HG03460 (cell line): ENCODE measurements around the gene BAIAP2.

Source experiments
- ATAC-seq: cut with Tn5 transposase; IDR thresholded peaks from one replicate; pipeline ENCODE4 v1.9.1; 2021; ENCODE audit not compliant: unreplicated experiment

BAIAP2 gene

GRCh38 chr17:81034779-81035520 is at the start of gene BAIAP2:
Gene BAIAP2, plus strand, starts transcription at chr17:81035151. Its CDS starts 104 bp downstream, at chr17:81035255.
- peak; percentile 55 for ATAC-seq

- no peak for ATAC-seq
Observed at GRCh38 chr17:80986046-80986445, 48.9 kb upstream of the BAIAP2 start.

DNA sequence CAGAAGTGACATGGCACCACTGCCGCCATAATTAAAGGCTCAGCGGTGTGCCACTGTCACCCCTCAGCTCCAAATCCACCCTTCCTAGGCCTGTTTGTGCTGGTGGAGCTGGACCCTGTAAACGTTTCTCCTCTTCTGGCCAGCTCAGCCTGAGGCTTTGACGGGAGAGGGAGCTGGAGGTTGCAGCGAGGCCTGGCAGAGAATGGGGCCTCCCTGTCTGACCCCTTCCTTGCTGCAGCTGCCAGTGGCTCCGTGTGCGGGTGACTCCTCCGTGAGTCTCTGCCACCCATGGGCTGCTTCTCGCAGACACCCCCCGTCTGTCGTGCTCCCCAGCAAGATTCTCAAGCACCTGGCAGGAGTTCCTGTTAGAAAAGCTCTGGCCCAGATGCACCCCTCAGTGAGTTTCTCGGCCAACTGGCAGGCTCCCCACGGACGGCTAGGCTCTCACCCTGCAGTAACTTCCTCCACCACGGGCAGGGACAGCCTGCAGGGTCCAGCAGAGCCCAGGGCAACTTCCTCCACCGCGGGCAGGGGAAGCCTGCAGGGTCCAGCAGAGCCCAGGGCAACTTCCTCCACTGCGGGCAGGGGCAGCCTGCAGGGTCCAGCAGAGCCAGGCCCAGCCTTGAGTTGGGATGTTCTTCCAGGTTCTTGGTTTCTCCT is 48.0 kb upstream of the BAIAP2 start:
- ATAC-seq = no peak

DNA sequence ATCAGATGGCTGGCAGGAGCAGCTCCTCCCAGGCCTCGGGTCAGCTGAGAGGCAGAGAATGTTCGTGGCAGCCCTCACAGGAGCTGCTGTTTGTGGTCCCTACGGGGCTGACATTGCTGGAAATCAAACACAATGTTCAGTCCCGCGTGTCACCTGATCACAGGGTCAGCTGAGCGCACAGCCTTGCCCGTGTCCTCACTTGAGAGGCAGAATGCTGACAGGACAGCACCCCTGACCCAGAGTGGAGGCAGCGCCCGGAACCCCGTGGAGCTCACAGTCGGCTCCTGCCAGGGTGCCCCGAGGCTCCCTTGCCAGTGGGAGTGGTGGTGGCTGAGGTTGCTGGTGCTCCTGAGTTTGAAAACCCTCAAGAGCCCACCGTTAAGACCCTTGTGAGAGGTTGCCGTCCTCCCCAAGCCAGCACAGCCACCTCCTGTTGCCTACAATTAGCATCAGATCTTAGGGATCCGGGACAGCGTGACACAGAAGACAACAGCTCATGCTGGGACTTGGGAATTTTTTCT is 47.0 kb upstream of the BAIAP2 start:
- no peak for ATAC-seq

GRCh38 chr17:80989586-80989913 is 45.4 kb upstream of the BAIAP2 start:
- no peak for ATAC-seq

DNA sequence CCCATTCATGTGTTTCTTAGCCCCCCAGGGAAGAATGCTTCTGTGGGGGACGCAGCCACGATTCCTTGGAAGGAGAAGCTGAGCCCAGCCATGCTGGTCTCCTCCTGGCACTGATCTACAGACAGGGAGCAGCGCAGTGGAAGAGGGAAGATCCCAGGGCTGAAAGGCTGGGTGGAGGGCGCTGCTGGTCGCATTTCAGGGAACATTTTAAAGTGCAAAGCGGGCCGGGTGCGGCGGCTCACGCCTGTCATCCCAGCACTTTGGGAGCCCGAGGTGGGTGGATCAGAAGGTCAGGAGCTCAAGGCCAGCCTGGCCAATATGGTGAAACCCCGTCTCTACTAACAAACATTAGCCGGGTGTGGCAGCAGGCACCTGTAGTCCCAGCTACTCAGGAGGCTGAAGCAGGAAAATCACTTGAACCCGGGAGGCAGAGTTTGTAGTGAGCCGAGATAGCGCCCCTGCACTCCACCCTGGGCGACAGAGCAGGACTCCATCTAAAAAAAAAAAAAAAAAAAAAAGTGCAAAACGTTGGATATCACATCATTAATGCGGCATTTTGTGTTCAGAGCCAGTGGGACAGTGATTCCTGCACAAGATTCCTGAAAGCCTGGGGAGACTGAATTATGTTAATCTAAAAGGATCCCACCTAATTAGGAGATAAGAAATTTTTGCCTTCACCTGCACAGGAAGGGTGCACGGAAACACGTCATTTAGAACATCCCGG is 43.9 kb upstream of the BAIAP2 start:
- no peak for ATAC-seq

- ATAC-seq = no peak
Observed at GRCh38 chr17:80991645-80992076, 43.3 kb upstream of the BAIAP2 start, which contains the start of gene CHMP6. Gene CHMP6, plus strand, starts transcription at chr17:80991841. Its CDS starts 78 bp downstream, at chr17:80991919.

- no peak for ATAC-seq
Observed at GRCh38 chr17:80992077-80992947, 42.6 kb upstream of the BAIAP2 start.

- no peak for ATAC-seq
Observed at GRCh38 chr17:80992948-80993624, 41.9 kb upstream of the BAIAP2 start.

DNA sequence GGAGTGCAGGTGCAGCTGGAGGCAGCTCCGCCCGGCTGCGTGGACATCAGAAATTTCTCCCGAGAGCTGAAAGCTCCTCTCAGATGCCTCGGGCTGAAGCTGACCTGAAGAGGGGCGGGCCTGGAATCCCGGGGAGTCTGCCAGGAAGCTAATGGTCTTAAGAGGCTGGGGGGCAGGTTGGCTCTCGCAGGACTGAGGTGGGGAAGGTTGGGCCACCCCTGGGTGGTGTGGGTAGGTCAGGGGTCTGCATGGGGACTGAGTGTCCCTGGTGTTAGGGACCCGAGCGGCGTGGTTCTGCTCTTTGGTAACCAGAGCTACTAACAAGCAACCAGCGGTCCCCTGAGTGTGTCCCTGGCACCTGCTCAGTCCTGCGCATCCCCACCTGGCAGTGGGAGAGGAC is 39.8 kb upstream of the BAIAP2 start:
- no peak for ATAC-seq

DNA sequence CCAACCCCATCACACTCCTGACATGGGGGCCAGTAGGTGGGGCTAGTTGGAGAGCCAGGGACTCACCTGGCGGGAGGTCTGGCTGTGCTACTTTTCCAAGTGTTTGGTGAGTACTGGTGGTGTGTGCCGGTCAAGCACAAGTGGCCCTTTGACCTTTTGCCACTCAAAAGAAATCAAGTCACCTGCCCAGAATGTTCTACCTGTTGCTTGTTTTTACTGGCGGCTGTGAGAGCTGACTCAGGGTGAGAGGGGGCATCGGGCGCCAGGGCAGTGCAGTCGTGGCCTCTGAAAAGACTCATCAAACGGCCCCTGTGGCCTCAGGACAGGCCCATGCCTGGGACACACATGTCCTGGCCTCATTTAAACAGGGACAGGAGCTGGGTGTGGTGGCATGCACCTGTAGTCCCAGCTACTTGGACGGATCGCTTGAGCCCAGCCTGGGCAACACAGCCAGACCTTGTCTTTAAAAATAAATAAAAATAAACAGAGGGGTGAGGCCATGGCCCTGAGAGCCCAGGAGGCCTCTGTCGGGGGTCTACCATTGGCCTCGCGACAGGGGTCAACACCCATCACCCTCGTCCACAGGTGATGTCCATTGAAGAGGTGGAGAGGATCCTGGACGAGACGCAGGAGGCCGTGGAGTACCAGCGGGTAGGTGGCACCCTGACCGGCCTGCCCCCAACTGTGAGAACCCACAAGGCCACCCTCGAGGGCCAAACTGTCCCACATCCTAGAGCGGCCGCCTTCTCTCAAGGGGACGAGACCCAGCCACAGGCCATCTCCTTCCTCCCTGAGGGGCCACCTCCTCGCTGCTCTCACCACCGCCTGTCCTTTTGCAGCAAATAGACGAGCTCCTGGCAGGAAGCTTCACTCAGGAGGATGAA is 38.3 kb upstream of the BAIAP2 start:
- no peak for ATAC-seq

GRCh38 chr17:80997424-80998117 is 37.4 kb upstream of the BAIAP2 start:
- no peak for ATAC-seq

GRCh38 chr17:80998118-80998747 is 36.7 kb upstream of the BAIAP2 start:
- no peak for ATAC-seq

- no peak for ATAC-seq
Observed at GRCh38 chr17:80998748-80999535, 36.0 kb upstream of the BAIAP2 start.

GRCh38 chr17:80999536-81000333 is 35.2 kb upstream of the BAIAP2 start:
- no peak for ATAC-seq

DNA sequence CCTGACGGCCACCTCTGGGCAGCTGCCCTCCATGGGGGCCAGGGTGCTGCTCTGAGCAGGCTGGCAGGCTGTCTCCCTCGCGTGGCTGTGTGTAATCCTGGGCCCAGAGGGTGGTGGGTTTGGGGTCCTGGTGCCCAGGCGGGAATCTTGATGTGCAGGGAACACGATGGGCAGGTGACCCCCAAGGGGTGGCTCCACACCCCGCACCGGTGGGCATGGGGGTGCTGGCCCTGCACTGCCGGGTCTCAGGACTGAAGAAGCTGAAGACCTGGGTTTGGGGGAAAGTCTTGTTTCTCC is 34.7 kb upstream of the BAIAP2 start:
- no peak for ATAC-seq
